ENCODE data around the gene CD37.

DNA sequence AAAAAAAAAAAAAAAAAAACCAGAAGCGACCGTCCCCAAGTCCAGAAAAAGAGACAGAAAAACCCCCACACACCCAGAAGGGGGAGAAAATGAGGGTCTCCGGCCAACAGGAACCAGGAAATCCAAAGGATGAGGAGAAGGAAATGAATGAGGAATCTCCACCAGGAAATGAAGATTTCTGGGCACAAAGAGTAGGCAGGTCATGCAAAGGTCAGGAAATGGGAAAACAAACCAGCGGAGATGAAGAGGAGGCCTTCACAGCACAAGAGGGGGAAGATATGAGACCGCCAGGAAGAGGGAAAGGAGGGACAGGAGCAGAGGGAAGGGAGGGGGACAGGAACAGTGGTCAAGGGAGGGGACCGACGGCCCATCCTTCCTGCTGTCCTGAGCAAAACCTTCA is 21.2 kb downstream of the CD37 start:
- TF ChIP-seq OSR1 (CRISPR knock-in tag; IDR thresholded peaks at IDR 0.05) (no peak), ZFP3 (CRISPR knock-in tag; IDR thresholded peaks at IDR 0.05) (no peak), TCF4 (CRISPR knock-in tag; IDR thresholded peaks at IDR 0.05; ENCODE audit: borderline replicate concordance) (no peak), ZNF70 (CRISPR knock-in tag; IDR thresholded peaks at IDR 0.05) (no peak), ISL1 (CRISPR knock-in tag; IDR thresholded peaks at IDR 0.05) (no peak), ZNF565 (CRISPR knock-in tag; conservative IDR thresholded peaks at IDR 0.05; ENCODE audit: low read depth) (no peak), SNAI2 (CRISPR knock-in tag; IDR thresholded peaks at IDR 0.05) (no peak), PATZ1 (CRISPR knock-in tag; IDR thresholded peaks at IDR 0.05; ENCODE audit: borderline replicate concordance) (no peak), CSDC2 (CRISPR knock-in tag; IDR thresholded peaks at IDR 0.05) (no peak), ESRRG (CRISPR knock-in tag; IDR thresholded peaks at IDR 0.05) (no peak)
- TF ChIP-seq, protein P1, sequence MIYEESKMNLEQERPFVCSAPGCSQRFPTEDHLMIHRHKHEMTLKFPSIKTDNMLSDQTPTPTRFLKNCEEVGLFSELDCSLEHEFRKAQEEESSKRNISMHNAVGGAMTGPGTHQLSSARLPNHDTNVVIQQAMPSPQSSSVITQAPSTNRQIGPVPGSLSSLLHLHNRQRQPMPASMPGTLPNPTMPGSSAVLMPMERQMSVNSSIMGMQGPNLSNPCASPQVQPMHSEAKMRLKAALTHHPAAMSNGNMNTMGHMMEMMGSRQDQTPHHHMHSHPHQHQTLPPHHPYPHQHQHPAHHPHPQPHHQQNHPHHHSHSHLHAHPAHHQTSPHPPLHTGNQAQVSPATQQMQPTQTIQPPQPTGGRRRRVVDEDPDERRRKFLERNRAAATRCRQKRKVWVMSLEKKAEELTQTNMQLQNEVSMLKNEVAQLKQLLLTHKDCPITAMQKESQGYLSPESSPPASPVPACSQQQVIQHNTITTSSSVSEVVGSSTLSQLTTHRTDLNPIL (CRISPR knock-in tag; IDR thresholded peaks at IDR 0.05; ENCODE audit: low read depth) = no peak
- TF ChIP-seq, protein P2, sequence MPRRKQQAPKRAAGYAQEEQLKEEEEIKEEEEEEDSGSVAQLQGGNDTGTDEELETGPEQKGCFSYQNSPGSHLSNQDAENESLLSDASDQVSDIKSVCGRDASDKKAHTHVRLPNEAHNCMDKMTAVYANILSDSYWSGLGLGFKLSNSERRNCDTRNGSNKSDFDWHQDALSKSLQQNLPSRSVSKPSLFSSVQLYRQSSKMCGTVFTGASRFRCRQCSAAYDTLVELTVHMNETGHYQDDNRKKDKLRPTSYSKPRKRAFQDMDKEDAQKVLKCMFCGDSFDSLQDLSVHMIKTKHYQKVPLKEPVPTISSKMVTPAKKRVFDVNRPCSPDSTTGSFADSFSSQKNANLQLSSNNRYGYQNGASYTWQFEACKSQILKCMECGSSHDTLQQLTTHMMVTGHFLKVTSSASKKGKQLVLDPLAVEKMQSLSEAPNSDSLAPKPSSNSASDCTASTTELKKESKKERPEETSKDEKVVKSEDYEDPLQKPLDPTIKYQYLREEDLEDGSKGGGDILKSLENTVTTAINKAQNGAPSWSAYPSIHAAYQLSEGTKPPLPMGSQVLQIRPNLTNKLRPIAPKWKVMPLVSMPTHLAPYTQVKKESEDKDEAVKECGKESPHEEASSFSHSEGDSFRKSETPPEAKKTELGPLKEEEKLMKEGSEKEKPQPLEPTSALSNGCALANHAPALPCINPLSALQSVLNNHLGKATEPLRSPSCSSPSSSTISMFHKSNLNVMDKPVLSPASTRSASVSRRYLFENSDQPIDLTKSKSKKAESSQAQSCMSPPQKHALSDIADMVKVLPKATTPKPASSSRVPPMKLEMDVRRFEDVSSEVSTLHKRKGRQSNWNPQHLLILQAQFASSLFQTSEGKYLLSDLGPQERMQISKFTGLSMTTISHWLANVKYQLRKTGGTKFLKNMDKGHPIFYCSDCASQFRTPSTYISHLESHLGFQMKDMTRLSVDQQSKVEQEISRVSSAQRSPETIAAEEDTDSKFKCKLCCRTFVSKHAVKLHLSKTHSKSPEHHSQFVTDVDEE (CRISPR knock-in tag; IDR thresholded peaks at IDR 0.05) = no peak

All from SK-N-SH treated with all-trans-retinoic acid at 6 μM for 48 hours (cell line).